Measurements from ENCODE around the gene KSR2.

The KSR2 gene

GRCh38 chr12:117985182-117985581 is 16.4 kb upstream of the KSR2 start:
- H3K4me3 ChIP-seq (ENCODE audit: insufficient read length, low read depth) = no peak overlapping the region
- no peak for TF ChIP-seq YY1 (IDR thresholded peaks at IDR 0.05; ENCODE audit: insufficient read depth, insufficient read length)
- TF ChIP-seq ZNF274 (IDR thresholded peaks at IDR 0.05; ENCODE audit: low read depth, low read length) = no peak
- DNase-seq (ENCODE audit: low read depth, low spot score) = no peak
- no peaks in the 10 kb centered on the region for H3K36me3 ChIP-seq (ENCODE audit: insufficient read depth, insufficient read length, low read length)
- H3K4me1 ChIP-seq (ENCODE audit: insufficient read depth, insufficient read length) = no peaks in the 10 kb centered on the region
- H3K9me3 ChIP-seq (ENCODE audit: insufficient read depth, low read length) = no peaks in the 10 kb centered on the region
- no peaks in the 10 kb centered on the region for H3K27me3 ChIP-seq (ENCODE audit: insufficient read depth, insufficient read length)
- H3K9ac ChIP-seq (ENCODE audit: insufficient read length, low read depth) = no peak overlapping the region

- Histone ChIP-seq H3K4me3 (ENCODE audit: insufficient read length, low read depth) (no peak overlapping the region), H3K4me1 (ENCODE audit: insufficient read depth, insufficient read length) (no peaks in the 10 kb centered on the region), H3K27me3 (ENCODE audit: insufficient read depth, insufficient read length) (no peaks in the 10 kb centered on the region), H3K9ac (ENCODE audit: insufficient read length, low read depth) (no peak overlapping the region), H3K9me3 (ENCODE audit: insufficient read depth, low read length) (no peaks in the 10 kb centered on the region), H3K36me3 (ENCODE audit: insufficient read depth, insufficient read length, low read length) (no peaks in the 10 kb centered on the region)
- TF ChIP-seq SUZ12 (IDR thresholded peaks at IDR 0.05; ENCODE audit: extremely low read depth, insufficient read depth, insufficient read length) (no peak), YY1 (IDR thresholded peaks at IDR 0.05; ENCODE audit: insufficient read depth, insufficient read length) (no peak), ZNF274 (IDR thresholded peaks at IDR 0.05; ENCODE audit: low read depth, low read length) (no peak)
- DNase-seq (ENCODE audit: low read depth, low spot score) = no peak
Observed at GRCh38 chr12:117981267-117981666, 12.5 kb upstream of the KSR2 start.

GRCh38 chr12:117980616-117981015 is 11.8 kb upstream of the KSR2 start:
- TF ChIP-seq ZNF274 (IDR thresholded peaks at IDR 0.05; ENCODE audit: low read depth, low read length) (no peak), SUZ12 (IDR thresholded peaks at IDR 0.05; ENCODE audit: extremely low read depth, insufficient read depth, insufficient read length) (no peak), YY1 (IDR thresholded peaks at IDR 0.05; ENCODE audit: insufficient read depth, insufficient read length) (no peak)
- Histone ChIP-seq H3K27me3 (ENCODE audit: insufficient read depth, insufficient read length) (no peaks in the 10 kb centered on the region), H3K36me3 (ENCODE audit: insufficient read depth, insufficient read length, low read length) (no peaks in the 10 kb centered on the region), H3K9ac (ENCODE audit: insufficient read length, low read depth) (no peak overlapping the region), H3K4me1 (ENCODE audit: insufficient read depth, insufficient read length) (no peaks in the 10 kb centered on the region), H3K4me3 (ENCODE audit: insufficient read length, low read depth) (no peak overlapping the region), H3K9me3 (ENCODE audit: insufficient read depth, low read length) (no peaks in the 10 kb centered on the region)
- no peak for DNase-seq (ENCODE audit: low read depth, low spot score)

GRCh38 chr12:117977373-117977772 is 8.6 kb upstream of the KSR2 start:
- H3K27me3 ChIP-seq (ENCODE audit: insufficient read depth, insufficient read length) = no peaks in the 10 kb centered on the region
- no peaks in the 10 kb centered on the region for H3K36me3 ChIP-seq (ENCODE audit: insufficient read depth, insufficient read length, low read length)
- no peak for DNase-seq (ENCODE audit: low read depth, low spot score)
- H3K4me1 ChIP-seq (ENCODE audit: insufficient read depth, insufficient read length) = no peaks in the 10 kb centered on the region
- no peaks in the 10 kb centered on the region for H3K9me3 ChIP-seq (ENCODE audit: insufficient read depth, low read length)
- TF ChIP-seq SUZ12 (IDR thresholded peaks at IDR 0.05; ENCODE audit: extremely low read depth, insufficient read depth, insufficient read length) = no peak
- no peak for TF ChIP-seq ZNF274 (IDR thresholded peaks at IDR 0.05; ENCODE audit: low read depth, low read length)
- TF ChIP-seq YY1 (IDR thresholded peaks at IDR 0.05; ENCODE audit: insufficient read depth, insufficient read length) = no peak
- no peak overlapping the region for H3K4me3 ChIP-seq (ENCODE audit: insufficient read length, low read depth)
- no peak overlapping the region for H3K9ac ChIP-seq (ENCODE audit: insufficient read length, low read depth)

GRCh38 chr12:117975006-117975405 is 6.2 kb upstream of the KSR2 start:
- Histone ChIP-seq H3K4me1 (ENCODE audit: insufficient read depth, insufficient read length) (no peaks in the 10 kb centered on the region), H3K4me3 (ENCODE audit: insufficient read length, low read depth) (no peak overlapping the region), H3K36me3 (ENCODE audit: insufficient read depth, insufficient read length, low read length) (no peaks in the 10 kb centered on the region), H3K9ac (ENCODE audit: insufficient read length, low read depth) (no peak overlapping the region), H3K27me3 (ENCODE audit: insufficient read depth, insufficient read length) (peaks cover 6% of the 10 kb centered on the region), H3K9me3 (ENCODE audit: insufficient read depth, low read length) (peaks cover 7% of the 10 kb centered on the region; the same call in 1 of the 2 replicates)
- no peak for DNase-seq (ENCODE audit: low read depth, low spot score)
- TF ChIP-seq SUZ12 (IDR thresholded peaks at IDR 0.05; ENCODE audit: extremely low read depth, insufficient read depth, insufficient read length) (no peak), YY1 (IDR thresholded peaks at IDR 0.05; ENCODE audit: insufficient read depth, insufficient read length) (no peak), ZNF274 (IDR thresholded peaks at IDR 0.05; ENCODE audit: low read depth, low read length) (no peak)

GRCh38 chr12:117972301-117972700 is 3.5 kb upstream of the KSR2 start:
- peaks cover 23% of the 10 kb centered on the region for H3K27me3 ChIP-seq (ENCODE audit: insufficient read depth, insufficient read length)
- no peaks in the 10 kb centered on the region for H3K36me3 ChIP-seq (ENCODE audit: insufficient read depth, insufficient read length, low read length)
- no peak overlapping the region for H3K9ac ChIP-seq (ENCODE audit: insufficient read length, low read depth)
- H3K4me3 ChIP-seq (ENCODE audit: insufficient read length, low read depth) = no peak overlapping the region
- H3K9me3 ChIP-seq (ENCODE audit: insufficient read depth, low read length) = peaks cover 7% of the 10 kb centered on the region; the same call in 1 of the 2 replicates
- DNase-seq (ENCODE audit: low read depth, low spot score) = no peak
- no peak for TF ChIP-seq SUZ12 (IDR thresholded peaks at IDR 0.05; ENCODE audit: extremely low read depth, insufficient read depth, insufficient read length)
- no peak for TF ChIP-seq ZNF274 (IDR thresholded peaks at IDR 0.05; ENCODE audit: low read depth, low read length)
- TF ChIP-seq YY1 (IDR thresholded peaks at IDR 0.05; ENCODE audit: insufficient read depth, insufficient read length) = no peak
- no peaks in the 10 kb centered on the region for H3K4me1 ChIP-seq (ENCODE audit: insufficient read depth, insufficient read length)

- Histone ChIP-seq H3K4me1 (ENCODE audit: insufficient read depth, insufficient read length) (no peaks in the 10 kb centered on the region), H3K36me3 (ENCODE audit: insufficient read depth, insufficient read length, low read length) (no peaks in the 10 kb centered on the region), H3K4me3 (ENCODE audit: insufficient read length, low read depth) (no peak overlapping the region), H3K27me3 (ENCODE audit: insufficient read depth, insufficient read length) (peaks cover 30% of the 10 kb centered on the region), H3K9ac (ENCODE audit: insufficient read length, low read depth) (no peak overlapping the region), H3K9me3 (ENCODE audit: insufficient read depth, low read length) (peaks cover 7% of the 10 kb centered on the region; the same call in 1 of the 2 replicates)
- DNase-seq (ENCODE audit: low read depth, low spot score) = no peak
- TF ChIP-seq ZNF274 (IDR thresholded peaks at IDR 0.05; ENCODE audit: low read depth, low read length) (no peak), SUZ12 (IDR thresholded peaks at IDR 0.05; ENCODE audit: extremely low read depth, insufficient read depth, insufficient read length) (no peak), YY1 (IDR thresholded peaks at IDR 0.05; ENCODE audit: insufficient read depth, insufficient read length) (no peak)
Observed at GRCh38 chr12:117970334-117970733, 1.5 kb upstream of the KSR2 start.
